Measurements from ENCODE around the gene GARIN5B.
"Not testable (repeated sequence)": the region's sequence is repeated elsewhere in the genome, so short reads cannot be mapped to it uniquely, and the experiment has no call there.

The GARIN5B gene

DNA sequence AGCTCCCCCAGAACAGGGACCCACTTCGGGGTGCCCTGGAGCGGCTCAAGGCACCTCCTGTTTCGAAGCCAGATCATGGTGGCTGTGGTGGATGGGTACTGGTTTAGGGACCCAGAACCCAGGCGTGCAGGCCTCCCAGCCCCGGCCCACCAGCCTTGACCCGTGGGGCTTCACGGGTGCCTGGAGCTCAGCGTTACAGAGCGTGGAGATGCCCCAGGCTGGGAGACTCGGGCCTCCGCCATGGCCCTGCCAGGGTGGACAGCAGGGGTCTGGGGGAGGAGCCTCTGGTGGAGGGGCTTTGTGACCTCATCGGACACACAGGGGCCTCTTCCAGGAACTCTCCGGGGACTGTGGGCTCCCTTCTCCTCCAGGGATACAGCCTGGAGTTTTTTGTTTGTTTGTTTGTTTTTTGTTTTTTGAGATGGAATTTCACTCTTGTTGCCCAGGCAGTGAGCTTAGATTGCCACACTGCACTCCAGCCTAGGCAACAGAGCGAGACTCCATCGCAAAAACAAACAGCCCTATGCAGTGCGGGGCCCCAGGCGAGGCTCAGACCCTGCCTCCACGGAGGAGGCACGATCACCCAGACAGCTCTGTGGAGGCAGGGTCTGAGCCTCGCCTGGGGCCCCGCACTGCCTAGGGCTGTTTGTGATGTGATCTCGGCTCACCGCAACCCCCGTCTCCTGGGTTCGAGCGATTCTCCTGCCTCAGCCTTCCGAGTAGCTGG lies at the start of gene GARIN5B:
Gene GARIN5B (minus strand): TSS at position 271 of the 727 bp plus-strand sequence. CDS start 194 bp downstream, at position 77.
- no peak within 1 kb of the TSS for H3K4me3 ChIP-seq (ENCODE audit: low read depth, low read length)

GRCh38 chr19:55410168-55410567 lies 47.1 kb upstream of the GARIN5B start:
- no peak overlapping the region for H3K4me3 ChIP-seq (ENCODE audit: low read depth, low read length)

DNA sequence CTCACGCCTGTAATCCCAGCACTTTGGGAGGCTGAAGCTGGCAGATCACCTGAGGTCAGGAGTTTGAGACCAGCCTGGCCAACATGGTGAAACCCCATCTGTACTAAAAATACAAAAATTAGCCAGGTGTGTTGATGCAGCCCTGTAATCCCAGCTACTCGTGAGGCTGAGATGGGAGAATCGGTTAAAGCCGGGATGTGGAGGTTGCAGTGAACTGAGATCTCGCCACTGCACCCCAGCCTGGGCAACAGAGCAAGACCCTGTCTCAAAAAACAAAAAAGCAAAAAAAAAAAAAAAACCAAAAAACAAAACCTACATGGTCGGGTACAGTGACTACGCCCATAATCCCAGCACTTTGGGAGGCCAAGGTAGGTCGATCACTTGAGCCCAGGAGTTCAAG lies 46.1 kb upstream of the GARIN5B start:
- H3K4me3 ChIP-seq (ENCODE audit: low read depth, low read length), result not testable (repeated sequence)

- no peak overlapping the region for H3K4me3 ChIP-seq (ENCODE audit: low read depth, low read length)
These were observed 45.4 kb upstream of the GARIN5B start for GRCh38 chr19:55408533-55408872.

- peak overlapping the region; percentile 70 for H3K4me3 ChIP-seq (ENCODE audit: low read depth, low read length)
These were observed 44.9 kb upstream of the GARIN5B start for GRCh38 chr19:55407800-55408532.

GRCh38 chr19:55407550-55407799 lies 44.4 kb upstream of the GARIN5B start, which contains the start of gene UBE2S:
TSS of gene UBE2S (minus strand) at chr19:55407788. CDS start at chr19:55407589, 199 bp downstream.
- peak within 1 kb of the TSS; percentile 70 for H3K4me3 ChIP-seq (ENCODE audit: low read depth, low read length)

DNA sequence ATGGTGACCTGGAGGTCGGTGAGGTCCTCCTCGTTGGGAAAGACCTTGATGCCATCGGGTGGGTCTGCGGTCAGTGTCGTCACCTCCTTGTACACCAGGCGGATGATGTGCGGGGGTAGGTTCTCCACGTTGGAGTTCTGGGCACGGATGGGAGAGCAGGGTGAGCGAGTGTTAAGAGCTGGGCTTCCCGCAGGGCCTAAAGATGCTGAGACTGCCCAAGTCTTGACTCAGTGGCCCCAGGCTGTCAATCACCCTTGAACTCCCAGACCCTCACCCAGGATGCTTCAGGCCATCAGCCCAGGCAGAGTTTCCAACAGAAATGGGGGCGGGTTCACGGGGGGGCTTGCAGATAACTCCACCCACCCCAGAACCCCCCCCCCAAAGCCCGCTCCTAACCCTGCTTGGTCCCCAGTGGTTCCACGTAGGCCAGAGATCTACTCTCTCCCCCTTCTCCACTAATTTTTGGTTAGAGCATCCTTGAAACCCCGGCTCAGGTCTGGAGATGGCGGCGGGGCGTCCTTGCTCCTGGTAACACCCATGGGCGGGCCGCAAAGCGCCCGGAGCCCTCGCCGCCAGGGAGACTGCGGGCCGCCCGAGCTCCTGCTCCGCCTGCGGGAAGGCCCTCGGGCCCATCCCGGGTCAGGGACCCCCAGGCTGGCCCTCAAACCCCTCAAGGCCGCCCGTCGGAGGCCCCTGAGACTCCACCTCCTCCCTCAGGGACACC lies 43.9 kb upstream of the GARIN5B start:
- H3K4me3 ChIP-seq (ENCODE audit: low read depth, low read length), result peak overlapping the region; percentile 70

DNA sequence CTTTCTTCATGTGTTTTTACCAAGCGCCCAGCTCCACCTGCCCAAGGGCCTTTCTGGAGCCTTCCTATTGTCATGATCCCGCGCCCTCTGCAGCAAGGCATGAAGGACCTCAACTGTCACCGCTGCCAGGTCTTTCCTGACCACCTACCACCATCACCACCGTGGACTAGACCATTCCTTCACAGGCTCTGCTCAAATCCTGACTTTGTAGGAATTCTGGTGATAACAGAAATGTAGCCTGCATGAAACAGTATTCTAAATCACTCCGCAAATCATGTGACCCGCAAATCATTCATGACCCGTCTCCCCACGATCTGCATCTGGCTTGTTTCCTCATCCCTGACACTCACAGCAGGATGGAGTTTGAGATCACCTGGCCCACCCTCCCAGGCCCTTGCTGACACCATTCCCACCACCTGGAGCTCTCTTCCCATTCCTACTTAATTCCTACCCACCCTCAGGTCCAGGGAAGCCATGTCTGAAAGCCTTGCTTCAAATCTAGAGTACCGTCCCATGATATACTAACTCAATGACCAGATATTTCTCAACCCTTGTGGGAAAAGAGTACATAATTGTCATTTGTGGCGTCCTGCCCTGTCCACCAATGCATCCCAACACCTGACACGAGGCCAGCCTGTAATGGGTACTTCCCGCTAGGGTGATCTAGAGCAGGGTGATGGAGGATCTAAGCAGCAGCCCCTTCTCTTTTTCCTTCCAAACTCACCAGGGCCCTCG lies 43.2 kb upstream of the GARIN5B start:
- H3K4me3 ChIP-seq (ENCODE audit: low read depth, low read length), result peak overlapping the region; percentile 70

DNA sequence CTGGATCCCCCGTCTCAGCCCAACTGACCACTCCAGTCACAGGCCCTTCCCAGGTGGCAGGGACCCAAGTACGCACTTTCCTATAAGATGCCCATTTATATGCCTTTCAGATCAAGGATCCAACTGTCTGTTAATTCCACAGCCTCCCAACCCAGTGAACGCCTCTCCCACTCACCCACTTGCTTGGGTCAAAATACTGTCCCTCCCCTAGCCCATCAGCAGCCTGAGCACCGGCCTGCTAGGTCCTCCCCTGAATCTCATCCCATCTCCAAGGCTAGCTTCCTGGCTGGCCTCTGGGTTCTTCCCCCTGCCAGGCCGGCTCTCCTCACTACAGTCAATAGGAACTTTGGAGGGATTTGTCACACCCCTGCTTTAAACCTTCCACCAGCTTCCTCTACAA lies 42.6 kb upstream of the GARIN5B start:
- H3K4me3 ChIP-seq (ENCODE audit: low read depth, low read length), result no peak overlapping the region

GRCh38 chr19:55402509-55402908 lies 39.4 kb upstream of the GARIN5B start:
- H3K4me3 ChIP-seq (ENCODE audit: low read depth, low read length), result no peak overlapping the region

DNA sequence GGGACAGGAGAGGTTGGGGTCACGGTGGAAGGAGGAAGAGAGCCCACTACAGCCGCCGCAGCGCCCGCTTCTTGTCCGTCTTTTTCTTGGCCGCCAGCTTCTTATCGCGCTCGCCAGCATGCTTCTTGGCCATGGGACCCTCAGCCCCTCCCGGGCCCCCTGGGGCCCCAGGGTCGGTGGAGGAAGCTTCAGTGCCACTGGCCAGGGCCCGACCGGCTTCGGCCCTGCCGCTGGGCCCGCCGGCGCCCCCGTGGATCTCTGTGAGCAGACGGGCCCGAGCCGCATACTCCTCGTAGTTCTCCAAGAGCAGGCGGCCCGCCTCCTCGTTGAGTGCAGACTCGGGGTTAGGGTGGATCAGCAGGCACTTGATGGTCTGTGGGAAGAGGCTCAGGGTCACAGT lies 38.3 kb upstream of the GARIN5B start:
- H3K4me3 ChIP-seq (ENCODE audit: low read depth, low read length), result not testable (repeated sequence)

GRCh38 chr19:55400281-55401087 lies 37.4 kb upstream of the GARIN5B start:
- H3K4me3 ChIP-seq (ENCODE audit: low read depth, low read length), result no peak overlapping the region

DNA sequence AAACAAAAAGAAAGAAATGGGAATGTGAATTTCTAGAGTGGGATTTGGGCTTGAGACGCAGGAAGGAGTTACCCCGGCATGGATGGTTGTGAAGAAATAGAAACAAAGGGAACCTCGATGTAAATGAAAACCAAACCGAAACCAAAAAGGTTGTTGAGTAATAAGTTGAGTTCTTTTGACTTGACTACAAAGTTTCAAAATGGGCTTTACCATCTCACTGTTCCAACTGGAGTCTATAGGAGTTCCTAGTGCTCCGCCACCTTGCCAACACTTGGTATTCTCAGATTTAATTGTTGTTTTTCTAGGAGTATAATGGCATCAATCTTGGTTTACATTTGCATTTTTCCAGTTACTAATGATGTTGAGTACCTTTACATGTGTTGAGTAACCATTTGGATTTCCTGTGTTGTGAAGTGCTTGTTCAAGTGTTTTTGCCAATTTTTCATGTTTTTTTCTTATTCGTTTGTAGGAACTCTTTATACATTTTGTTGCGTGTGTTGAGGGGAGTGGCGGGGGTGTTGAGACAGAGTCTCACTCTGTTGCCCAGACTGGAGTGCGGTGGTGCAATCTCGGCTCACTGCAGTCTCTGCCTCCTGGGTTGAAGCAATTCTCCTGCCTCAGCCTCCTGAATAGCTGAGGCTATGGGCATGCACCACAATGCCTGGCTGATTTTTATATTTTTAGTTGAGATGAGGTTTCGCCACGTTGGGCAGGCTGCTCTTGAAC lies 35.3 kb upstream of the GARIN5B start:
- no peak overlapping the region for H3K4me3 ChIP-seq (ENCODE audit: low read depth, low read length)

DNA sequence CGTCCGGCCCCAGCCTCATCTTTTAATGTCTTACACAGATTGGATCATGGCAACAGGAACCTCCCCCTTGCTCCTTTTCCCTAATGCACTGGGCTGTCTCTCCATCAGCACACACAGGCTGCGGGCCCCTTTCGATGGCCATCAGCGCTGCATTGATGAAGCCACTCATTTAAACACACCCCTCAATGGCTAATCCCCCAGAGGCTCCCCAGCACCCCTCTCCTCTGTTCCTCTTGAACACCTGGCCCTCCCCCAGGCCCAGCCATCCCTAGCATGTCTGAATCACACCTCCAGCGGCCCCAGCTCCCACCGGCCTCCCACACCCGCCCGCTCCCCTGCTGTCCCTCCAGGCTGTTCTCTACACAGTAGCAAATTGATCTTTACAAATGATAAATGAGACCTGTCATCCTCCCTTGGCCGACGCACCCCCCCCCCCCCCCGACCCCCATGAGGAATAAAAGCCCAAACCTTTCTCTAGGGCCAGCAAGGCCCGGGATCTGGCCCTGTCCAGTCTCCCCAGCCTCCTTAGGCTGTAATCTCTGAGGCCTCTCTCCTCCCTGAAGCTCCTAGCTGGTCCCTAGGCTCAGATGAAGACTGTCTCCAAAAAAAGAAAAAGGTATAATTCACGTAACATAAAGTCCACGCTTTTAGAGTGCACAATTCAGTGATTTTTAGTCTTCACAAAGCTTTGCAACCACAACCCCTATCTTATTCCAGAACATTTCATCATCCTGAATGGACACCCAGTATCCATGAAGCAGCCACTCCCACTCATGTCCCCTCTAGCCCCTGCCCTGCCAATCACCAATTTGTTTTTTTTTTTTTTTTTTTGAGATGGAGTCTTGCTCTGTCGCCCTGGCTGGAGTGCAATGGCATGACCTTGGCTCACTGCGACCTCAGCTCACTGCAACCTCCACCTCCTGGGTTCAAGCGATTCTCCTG lies 30.0 kb upstream of the GARIN5B start:
- no peak overlapping the region for H3K4me3 ChIP-seq (ENCODE audit: low read depth, low read length)

DNA sequence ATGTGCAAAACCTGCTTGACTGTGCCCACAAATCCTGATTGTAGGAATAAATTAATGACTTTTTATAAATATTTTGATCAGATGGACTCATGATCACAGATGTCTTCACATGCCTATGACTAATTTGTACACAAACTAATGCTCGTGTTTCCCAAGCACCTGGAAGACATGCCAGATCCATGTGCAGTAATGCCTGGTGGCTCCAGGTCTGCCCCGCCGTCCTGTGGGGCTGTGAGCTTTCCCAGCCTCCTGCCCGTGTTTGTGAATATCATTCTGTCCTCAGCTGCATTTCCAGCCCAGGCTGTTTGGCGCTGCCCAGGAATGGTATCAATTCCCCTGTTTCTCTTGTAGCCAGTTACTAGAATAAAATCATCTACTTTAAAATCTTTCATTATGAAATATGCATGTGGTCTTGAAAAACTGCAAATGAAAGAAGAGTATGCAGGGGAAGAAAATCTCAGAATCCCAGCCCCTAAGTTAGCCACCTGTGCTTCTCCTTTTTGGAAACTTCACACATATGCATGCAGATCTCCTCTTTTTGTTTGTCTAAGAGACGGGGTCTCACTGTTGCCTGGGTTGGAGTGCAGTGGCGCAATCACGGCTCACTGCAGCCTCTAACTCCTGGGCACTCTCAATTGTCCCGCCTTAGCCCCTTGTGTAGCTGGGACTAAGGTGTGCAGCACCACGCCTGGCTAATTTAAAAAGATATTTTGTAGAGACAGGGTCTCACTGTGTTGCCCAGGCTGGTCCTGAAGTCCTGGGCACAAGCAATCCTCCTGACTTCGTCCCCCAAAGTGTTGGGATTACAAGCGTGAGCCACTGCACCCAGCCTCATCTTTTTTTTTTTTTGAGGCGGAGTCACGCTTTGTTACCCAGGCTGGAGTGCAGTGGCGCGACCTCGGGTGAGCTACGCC lies 28.9 kb upstream of the GARIN5B start:
- no peak overlapping the region for H3K4me3 ChIP-seq (ENCODE audit: low read depth, low read length)

DNA sequence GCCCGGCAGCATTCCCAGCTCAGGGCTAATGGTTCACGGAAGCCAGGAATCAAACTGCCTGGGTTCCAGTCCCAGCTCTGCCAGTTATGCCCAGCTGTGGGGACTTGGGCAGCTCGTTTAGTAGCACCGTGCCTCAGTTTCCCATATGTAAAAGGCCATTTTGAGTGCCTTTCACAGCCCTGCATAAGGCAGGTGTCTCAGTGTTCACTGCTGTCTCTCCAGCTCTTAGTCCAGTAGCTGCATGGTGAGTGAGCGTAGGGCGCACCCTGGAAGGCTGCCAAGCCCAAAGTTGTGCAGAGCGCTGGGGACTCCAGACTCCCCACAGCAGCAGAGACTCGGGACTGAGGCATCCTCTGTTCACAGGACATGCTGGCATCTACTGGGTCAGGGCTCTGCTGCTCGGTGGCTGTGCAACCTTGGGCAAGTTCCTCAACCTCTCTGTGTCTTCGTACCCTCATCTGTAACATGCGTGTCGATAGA lies 28.2 kb upstream of the GARIN5B start:
- no peak overlapping the region for H3K4me3 ChIP-seq (ENCODE audit: low read depth, low read length)

DNA sequence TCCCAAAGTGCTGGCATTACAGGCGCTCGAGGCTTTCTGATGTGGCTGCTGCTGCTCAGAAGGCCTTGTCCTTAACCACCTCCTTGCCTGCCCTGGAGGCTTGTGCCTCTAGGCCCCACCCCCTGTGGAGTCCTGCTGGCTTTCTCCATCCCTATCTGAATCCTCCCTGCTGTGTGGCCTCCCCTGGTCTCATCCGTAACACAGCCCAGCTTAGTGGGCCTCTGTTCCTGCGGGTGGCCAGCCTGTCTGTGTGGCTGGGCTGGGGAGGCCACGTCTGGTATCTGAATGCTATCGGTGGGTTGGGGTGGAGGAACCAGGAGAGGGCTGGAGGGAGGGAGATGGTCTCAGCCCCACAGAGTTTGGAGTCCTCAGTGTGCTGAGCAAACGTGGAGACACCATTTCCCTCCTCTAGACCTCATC lies 27.4 kb upstream of the GARIN5B start:
- H3K4me3 ChIP-seq (ENCODE audit: low read depth, low read length), result no peak overlapping the region

Data from iPS-11a (cell line).